HCT116 (cell line): Measurements from ENCODE around the gene ATP6V1B1.

Experiments
- CEBPB ChIP-seq: IDR thresholded peaks from 2 replicates; pipeline ENCODE4 v1.6.1; 2012; ENCODE audit warnings: low read depth
- EGR1 ChIP-seq: IDR thresholded peaks from 2 replicates; pipeline ENCODE4 v1.6.1; 2012; ENCODE audit warnings: low read depth
- ELF1 ChIP-seq: IDR thresholded peaks from 2 replicates; pipeline ENCODE4 v1.6.1; 2012; ENCODE audit warnings: low read depth, borderline replicate concordance
- EZH2 ChIP-seq: fragments of 200-600 bp; sonication (generic); IDR thresholded peaks from 2 replicates; pipeline ENCODE4 v1.6.1; 2017; ENCODE audit warnings: antibody characterized with exemption, mixed run types
- EZH2phosphoT487 ChIP-seq: fragments of 200-600 bp; IDR thresholded peaks from 2 replicates; pipeline ENCODE4 v1.6.1; 2018; ENCODE audit warnings: antibody characterized with exemption, borderline replicate concordance
- FOSL1 ChIP-seq: IDR thresholded peaks from 2 replicates; pipeline ENCODE4 v1.6.1; 2012; ENCODE audit warnings: low read depth
- POLR2A ChIP-seq: IDR thresholded peaks from 2 replicates; pipeline ENCODE4 v1.7.0; 2011; ENCODE audit warnings: borderline replicate concordance; ENCODE audit not compliant: insufficient read depth, insufficient read length; ENCODE audit errors: extremely low read depth
- RAD21 ChIP-seq: IDR thresholded peaks from 2 replicates; pipeline ENCODE4 v1.6.1; 2012; ENCODE audit warnings: low read depth, mild to moderate bottlenecking
- SP1 ChIP-seq: IDR thresholded peaks from 2 replicates; pipeline ENCODE4 v1.6.1; 2012; ENCODE audit warnings: low read depth
- YY1 ChIP-seq: IDR thresholded peaks from 2 replicates; pipeline ENCODE4 v1.6.1; 2011; ENCODE audit warnings: low read length, low read depth, moderate library complexity, mild to moderate bottlenecking; ENCODE audit not compliant: insufficient replicate concordance; ENCODE audit errors: extremely low read depth
- ZFX ChIP-seq: fragments of 450-650 bp; IDR thresholded peaks from 2 replicates; pipeline ENCODE4 v1.6.1; 2017
- TF ChIP-seq, protein P1 (sequence below), 3 experiments: fragments of 200-600 bp in 1 of 3; sonication (generic) in 1 of 3; IDR thresholded peaks in 2 of 3; conservative IDR thresholded peaks in 1 of 3; 2 replicates each; pipeline ENCODE4 v1.5.1; 2012 to 2017; ENCODE audit warnings: low read depth in 2 of 3, low read length in 2 of 3, antibody characterized with exemption in 1 of 3, borderline replicate concordance in 1 of 3, control low read depth in 1 of 3, mild to moderate bottlenecking in 1 of 3, mixed read lengths in 1 of 3, mixed run types in 1 of 3, moderate library complexity in 1 of 3; ENCODE audit not compliant: insufficient read depth in 1 of 3
- TF ChIP-seq, protein P2 (sequence below): IDR thresholded peaks from 2 replicates; pipeline ENCODE4 v1.6.1; 2012
- TF ChIP-seq, protein P3 (sequence below): IDR thresholded peaks from 2 replicates; pipeline ENCODE4 v1.6.1; 2012; ENCODE audit warnings: low read depth

DNA sequence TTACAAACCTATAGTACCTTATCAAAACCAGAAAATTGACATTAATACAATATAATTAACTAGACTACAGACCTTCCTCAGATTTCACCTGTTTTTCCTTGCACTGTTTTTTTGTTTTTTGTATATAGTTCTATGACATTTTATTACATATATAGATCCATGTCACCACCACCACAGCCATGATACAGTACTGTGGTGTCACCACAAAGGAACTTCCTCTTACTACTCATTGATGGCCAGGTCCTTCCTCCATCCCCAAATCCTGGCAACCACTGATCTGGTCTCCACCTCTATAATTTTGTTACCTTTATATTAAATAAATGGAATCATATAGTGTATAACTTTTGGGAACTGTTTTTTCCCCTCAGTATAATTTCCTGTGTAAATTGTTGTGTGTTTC, 19.4 kb upstream of the ATP6V1B1 start:
- TF ChIP-seq, protein P1, sequence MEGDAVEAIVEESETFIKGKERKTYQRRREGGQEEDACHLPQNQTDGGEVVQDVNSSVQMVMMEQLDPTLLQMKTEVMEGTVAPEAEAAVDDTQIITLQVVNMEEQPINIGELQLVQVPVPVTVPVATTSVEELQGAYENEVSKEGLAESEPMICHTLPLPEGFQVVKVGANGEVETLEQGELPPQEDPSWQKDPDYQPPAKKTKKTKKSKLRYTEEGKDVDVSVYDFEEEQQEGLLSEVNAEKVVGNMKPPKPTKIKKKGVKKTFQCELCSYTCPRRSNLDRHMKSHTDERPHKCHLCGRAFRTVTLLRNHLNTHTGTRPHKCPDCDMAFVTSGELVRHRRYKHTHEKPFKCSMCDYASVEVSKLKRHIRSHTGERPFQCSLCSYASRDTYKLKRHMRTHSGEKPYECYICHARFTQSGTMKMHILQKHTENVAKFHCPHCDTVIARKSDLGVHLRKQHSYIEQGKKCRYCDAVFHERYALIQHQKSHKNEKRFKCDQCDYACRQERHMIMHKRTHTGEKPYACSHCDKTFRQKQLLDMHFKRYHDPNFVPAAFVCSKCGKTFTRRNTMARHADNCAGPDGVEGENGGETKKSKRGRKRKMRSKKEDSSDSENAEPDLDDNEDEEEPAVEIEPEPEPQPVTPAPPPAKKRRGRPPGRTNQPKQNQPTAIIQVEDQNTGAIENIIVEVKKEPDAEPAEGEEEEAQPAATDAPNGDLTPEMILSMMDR (IDR thresholded peaks at IDR 0.05 in 2 of 3, conservative IDR thresholded peaks at IDR 0.05 in 1 of 3; ENCODE audit: borderline replicate concordance in 1 of 3, insufficient read depth in 1 of 3, low read depth in 2 of 3, low read length in 2 of 3): no peak
- TF ChIP-seq EZH2 (no peak), POLR2A (no peak), CEBPB (no peak), EGR1 (no peak), SP1 (no peak), EZH2phosphoT487 (no peak), ELF1 (no peak), RAD21 (no peak), YY1 (no peak), FOSL1 (no peak), ZFX (no peak)
- TF ChIP-seq, protein P2, sequence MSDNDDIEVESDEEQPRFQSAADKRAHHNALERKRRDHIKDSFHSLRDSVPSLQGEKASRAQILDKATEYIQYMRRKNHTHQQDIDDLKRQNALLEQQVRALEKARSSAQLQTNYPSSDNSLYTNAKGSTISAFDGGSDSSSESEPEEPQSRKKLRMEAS: no peak
- TF ChIP-seq, protein P3, sequence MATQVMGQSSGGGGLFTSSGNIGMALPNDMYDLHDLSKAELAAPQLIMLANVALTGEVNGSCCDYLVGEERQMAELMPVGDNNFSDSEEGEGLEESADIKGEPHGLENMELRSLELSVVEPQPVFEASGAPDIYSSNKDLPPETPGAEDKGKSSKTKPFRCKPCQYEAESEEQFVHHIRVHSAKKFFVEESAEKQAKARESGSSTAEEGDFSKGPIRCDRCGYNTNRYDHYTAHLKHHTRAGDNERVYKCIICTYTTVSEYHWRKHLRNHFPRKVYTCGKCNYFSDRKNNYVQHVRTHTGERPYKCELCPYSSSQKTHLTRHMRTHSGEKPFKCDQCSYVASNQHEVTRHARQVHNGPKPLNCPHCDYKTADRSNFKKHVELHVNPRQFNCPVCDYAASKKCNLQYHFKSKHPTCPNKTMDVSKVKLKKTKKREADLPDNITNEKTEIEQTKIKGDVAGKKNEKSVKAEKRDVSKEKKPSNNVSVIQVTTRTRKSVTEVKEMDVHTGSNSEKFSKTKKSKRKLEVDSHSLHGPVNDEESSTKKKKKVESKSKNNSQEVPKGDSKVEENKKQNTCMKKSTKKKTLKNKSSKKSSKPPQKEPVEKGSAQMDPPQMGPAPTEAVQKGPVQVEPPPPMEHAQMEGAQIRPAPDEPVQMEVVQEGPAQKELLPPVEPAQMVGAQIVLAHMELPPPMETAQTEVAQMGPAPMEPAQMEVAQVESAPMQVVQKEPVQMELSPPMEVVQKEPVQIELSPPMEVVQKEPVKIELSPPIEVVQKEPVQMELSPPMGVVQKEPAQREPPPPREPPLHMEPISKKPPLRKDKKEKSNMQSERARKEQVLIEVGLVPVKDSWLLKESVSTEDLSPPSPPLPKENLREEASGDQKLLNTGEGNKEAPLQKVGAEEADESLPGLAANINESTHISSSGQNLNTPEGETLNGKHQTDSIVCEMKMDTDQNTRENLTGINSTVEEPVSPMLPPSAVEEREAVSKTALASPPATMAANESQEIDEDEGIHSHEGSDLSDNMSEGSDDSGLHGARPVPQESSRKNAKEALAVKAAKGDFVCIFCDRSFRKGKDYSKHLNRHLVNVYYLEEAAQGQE: no peak
